HG03064 (cell line): Measurements from ENCODE around the gene CDS1.
"Not testable (repeated sequence)": the region's sequence is repeated elsewhere in the genome, so short reads cannot be mapped to it uniquely, and the experiment has no call there.

Source experiments
- ATAC-seq: cut with Tn5 transposase; IDR thresholded peaks from one replicate; pipeline ENCODE4 v1.9.1; 2021; ENCODE audit warnings: low read depth; ENCODE audit not compliant: unreplicated experiment

Gene CDS1

GRCh38 chr4:84582988-84583875 is at the start of gene CDS1:
TSS of gene CDS1 (plus strand) at chr4:84583127. CDS start at chr4:84583402, 275 bp downstream.
- ATAC-seq: peak; percentile 42

- ATAC-seq: no peak
Observed at GRCh38 chr4:84535901-84536300, 47.0 kb upstream of the CDS1 start.

GRCh38 chr4:84545093-84545492 is 37.8 kb upstream of the CDS1 start:
- ATAC-seq: no peak

DNA sequence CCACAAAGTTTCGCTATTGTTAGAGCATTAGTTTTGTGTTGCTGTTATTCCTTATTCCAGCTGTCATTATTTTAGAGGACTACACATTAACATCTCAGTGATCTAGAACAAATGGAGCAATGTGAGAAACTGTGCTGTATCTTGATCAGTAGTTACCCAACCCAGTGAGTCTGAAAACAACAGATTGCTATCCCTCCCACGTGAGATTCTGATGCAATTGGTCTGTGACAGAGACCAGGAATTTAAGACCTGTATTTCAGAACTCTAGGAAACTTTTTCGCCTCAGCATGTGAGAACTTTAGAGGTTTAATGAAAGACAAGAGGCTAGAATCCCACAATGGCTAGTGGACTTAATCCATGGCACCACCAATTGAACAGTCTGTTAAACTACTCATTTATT is 35.7 kb upstream of the CDS1 start:
- ATAC-seq: no peak

GRCh38 chr4:84549191-84549590 is 33.7 kb upstream of the CDS1 start:
- ATAC-seq: not testable (repeated sequence)

GRCh38 chr4:84562156-84562555 is 20.8 kb upstream of the CDS1 start:
- no peak for ATAC-seq

- ATAC-seq: no peak
Observed at GRCh38 chr4:84563002-84563401, 19.9 kb upstream of the CDS1 start.

DNA sequence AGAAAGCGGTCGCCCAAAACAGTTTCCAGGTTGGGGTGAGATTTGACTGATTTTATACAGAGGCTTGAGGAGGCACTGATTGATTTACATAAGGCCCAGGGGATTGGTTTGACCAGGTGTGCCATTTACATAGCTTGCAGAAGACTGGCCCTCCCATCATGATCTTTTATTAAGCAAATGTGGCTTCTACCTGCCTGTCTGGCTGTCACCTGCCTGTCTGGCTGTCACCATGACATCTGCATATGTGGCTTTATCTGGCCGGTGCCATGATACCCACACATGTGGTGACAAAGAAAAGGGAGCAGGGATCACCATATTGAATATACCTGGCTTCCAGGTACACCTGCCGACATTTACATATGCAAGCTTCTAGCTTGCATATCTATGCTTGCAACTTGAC is 17.0 kb upstream of the CDS1 start:
- no peak for ATAC-seq

DNA sequence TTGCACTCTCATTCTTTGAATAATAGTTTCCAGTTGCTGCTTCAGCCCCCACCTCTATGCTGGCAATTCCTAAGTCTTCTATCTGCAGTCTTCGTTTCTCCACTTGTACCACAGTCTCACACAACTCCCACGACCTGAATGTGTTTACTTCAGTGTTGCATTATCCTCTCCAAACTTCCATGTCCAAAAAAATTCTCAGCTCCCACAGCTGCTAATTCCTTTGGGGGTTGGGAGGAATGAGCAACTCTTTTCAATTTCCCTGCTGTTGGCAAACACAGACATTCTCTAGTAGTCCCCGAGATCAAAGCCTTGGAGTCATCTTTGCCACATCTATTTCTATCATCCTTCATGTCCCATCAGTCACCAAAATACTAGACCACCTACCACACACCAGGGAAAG is 14.4 kb upstream of the CDS1 start:
- ATAC-seq: no peak

- no peak for ATAC-seq
Observed at GRCh38 chr4:84569009-84569408, 13.9 kb upstream of the CDS1 start.

DNA sequence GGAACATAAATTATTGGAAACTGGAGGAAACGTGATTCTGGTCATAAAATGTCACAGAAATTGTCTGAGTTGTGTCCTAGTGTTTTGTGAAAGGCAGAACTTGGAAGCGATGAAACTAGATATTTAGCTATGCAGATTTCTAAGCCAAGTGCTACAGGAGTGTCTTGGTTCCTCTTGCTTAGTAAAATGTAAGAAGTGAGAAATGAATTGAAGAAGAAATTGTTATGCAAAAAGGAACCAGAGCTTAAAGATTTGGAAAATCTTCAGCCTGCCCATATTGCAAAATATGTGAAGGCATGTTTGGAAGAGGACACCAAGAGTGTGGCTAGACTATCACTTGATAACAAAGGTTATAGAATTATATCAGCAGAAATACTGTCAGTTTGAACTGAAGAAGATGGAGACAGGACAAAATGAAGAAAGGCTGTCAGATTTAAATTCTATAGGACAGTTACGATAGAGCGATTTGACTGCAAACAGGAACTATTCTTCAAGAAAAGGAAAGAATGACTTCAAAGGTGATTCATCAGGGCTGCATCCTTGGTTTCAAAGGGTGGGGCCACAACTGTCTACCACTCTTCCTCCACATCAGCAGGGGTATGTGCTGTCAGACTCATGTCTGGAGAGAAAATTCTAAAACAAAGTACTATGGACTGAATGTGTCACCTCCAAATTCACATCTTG is 9.4 kb upstream of the CDS1 start:
- no peak for ATAC-seq

- ATAC-seq: no peak
Observed at GRCh38 chr4:84574069-84574720, 8.7 kb upstream of the CDS1 start.

DNA sequence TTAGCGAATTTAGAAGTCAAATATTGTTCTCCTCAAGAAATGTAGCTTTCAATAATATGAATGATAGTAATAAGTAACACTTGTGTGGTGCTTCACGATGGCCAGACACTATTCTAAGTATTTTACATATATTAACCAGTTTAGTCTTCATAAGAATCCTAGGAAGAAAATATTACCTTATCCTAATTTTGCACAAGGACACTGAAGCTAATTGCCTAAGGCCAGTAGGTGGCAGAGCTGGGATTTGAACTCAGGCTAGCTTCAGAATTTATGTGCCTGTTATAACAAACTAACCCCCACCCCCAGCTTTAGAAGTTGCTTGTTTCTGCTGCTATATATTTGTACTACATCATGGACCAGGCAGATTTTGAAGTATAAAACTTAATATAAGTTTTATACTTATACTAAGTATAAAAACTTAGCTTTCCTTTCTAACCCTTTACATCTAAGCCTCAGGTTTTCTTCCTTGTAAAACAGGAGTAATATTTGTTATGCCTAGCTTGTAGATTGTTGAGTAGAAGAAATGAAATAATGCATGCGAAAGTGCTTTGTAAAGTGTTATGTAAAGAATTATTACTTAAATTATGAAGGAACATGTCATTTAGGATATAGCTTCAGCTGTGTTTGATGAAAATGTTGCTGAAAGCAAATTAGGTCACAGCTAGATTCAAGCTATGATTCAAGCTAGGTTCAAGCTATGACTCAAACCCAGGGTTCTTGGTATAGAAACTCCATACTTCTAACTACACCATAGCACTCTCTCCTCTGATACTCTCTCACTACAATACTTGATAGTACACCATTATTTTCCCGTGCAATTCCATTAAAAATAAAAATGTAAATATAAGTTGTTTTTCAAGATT is 4.2 kb upstream of the CDS1 start:
- ATAC-seq: no peak

DNA sequence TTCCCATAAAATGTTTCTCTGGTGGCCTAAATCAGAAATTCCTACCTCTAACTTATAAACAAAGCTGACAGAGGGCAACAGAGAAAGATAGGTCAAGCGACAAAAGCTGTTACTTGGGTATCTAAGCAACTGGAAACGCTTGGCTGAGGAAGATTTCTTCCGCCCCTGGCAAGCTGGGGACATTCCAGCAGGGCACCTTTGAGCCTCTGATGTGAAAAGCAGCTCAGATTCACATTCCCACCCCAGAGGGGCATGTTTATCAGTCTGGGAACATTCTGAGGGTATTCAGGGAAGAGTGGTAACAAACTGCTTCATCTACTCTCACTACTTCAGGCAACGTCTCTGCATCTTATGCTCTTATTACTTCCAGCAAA is 3.5 kb upstream of the CDS1 start:
- ATAC-seq: no peak

DNA sequence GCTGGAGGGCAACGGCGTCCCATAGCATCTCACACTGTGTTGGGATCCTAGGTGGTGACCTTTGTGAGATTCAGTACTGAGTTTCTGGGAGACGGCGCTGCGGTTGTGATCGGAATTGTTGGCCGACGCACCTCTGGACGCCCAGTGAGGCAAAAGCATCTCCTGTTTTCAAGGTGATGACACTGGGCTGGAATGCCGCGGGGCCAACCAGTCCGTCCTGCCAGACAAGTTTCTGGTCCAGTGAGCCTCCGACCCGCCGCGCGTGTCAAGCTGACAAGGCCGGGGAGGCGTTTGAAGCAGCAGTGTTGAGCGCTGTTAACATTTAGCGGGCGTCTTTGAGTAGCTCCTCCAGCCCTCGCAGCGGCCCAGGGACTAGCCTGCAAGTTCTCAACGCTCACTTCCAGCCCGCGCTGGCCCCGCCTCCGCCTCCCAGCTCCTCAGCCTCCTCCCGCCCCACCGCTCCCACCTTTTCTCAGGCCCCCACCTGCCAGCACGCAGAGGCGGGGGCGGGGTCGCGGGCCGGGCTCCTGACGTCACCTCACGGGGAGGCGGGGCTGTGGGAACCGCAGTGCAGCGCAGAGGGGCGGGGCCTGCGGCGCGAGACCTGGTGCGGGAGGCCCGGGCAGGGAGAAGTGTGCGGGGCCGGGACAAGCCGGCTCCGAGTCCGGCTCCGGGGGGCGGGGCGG is 482 bp upstream of the CDS1 start:
- ATAC-seq: peak; percentile 65

DNA sequence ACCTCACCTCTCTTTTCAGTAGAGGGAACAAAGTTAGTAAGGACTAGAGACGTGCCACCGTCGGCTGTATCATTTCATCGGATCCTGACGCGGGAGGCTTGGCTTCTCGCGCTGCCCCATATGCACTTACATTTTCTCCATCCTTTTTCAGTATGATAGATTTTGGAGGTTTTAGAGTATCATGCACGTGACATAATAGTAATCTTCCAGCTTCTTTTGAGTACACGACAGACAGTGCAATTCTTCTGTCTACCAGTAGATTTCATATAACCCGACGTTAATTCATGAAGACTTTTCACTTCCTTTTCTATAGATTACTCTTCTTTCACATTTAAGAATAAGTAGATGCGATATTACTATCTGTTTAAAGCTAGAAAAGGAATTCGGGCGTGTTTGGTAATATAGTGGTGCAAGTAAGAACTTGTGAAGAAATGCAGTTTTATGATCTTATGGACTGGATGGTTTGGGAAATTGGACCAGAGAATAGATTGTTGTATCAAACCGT is 1.0 kb downstream of the CDS1 start:
- ATAC-seq: peak; percentile 15

GRCh38 chr4:84585251-84585650 is 2.3 kb downstream of the CDS1 start:
- no peak for ATAC-seq

DNA sequence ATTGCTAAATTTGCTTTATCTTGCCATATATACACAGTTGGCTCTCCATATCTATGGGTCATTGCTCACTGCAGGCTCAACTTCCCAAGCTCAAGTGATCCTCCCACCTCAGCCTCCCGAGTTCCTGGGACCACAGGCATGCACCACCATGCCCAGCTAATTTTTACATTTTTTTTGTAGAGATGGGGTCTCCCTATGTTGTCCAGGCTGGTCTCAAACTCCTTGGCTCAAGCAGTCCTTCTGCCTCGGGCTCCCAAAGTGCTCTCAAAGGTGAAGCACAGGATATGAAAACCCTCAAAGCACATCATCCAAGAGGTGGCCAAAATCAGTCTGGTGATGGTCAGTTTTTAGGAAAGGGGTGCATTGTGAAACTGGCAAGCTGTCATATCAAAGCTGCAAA is 11.8 kb downstream of the CDS1 start:
- no peak for ATAC-seq

DNA sequence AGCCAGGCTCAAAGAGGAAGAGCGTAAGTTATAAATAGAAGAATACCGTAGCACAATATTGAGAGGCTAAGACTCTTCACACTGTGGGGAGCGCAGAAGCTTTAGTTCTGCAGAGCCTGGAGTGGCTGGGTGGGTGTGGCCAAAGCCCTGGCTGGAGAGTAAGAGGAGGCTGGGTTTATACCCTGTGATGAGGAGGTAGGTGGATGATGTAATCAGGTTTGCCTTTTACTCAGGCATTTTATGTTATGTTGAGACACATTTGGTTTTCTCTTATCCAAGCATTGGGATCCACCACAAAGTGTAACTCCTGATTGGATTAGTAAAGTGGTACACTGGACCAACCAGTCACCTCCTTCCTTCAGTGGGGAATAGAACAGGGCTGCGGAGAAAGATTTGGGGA is 13.9 kb downstream of the CDS1 start:
- no peak for ATAC-seq

- ATAC-seq: no peak
Observed at GRCh38 chr4:84597450-84597849, 14.5 kb downstream of the CDS1 start.
